KBM-7 (cell line): ENCODE data around the gene SPACA7.

ENCODE experiments used
- DNase-seq: peaks from one replicate; pipeline ENCODE4 v3.0.0-alpha.2; 2015
- in situ Hi-C: fragments of 300-500 bp; cut with MboI; formaldehyde crosslinking; loops from 2 replicates; pipeline ENCODE4 v1.14.3; 2020; ENCODE audit warnings: low sequenced_read_pairs, low pct_unique_long_range_greater_than_20kb, mixed read lengths

The SPACA7 gene

DNA sequence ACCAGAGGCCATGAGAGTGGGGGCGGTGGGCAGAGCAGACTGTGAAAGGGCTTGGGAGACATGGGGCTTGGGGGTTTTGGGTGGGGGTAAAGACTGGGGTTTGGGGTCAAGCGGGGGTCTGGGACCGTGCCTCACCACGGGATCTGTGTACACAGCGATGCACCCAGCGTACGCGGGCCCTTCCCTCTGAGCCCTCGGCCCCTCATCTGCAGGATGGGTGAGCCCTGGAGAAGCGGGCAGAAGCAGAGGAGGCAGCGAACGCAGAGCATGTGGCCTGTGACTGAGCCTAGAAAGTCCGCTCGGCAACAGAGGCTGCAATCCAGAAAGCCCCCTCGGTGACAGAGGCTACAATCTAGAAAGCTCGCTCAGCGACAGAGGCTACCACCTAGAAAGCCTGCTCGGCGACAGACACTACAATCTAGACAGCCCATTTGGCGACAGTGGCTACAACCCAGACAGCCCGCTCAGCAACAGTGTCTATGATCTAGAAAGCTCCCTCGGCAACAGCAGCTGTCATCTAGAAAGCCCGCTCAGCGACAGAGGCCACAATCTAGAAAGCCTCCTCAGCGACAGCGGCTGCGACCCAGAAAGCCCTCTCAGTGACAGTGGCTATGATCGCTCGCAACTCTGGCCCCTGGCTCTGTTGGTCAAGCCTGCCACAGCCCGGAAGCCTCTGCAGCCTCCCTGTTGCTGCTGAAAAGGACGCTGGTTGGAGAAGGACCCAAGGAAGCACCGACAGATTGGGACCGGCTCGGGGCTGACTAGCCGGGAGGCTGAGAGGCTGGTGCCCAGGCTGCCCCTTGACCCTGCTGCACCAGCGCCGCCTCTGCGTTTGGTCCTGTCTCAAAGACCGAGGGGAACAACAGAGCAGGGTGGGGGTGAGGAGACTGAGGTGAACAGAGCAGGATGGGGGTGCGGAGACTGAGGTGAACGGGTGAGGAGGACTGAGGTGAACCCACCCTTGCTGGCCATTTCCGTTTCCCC, 68.6 kb downstream of the SPACA7 start:
- no peak for DNase-seq
- in situ Hi-C loops = no loop called here

DNA sequence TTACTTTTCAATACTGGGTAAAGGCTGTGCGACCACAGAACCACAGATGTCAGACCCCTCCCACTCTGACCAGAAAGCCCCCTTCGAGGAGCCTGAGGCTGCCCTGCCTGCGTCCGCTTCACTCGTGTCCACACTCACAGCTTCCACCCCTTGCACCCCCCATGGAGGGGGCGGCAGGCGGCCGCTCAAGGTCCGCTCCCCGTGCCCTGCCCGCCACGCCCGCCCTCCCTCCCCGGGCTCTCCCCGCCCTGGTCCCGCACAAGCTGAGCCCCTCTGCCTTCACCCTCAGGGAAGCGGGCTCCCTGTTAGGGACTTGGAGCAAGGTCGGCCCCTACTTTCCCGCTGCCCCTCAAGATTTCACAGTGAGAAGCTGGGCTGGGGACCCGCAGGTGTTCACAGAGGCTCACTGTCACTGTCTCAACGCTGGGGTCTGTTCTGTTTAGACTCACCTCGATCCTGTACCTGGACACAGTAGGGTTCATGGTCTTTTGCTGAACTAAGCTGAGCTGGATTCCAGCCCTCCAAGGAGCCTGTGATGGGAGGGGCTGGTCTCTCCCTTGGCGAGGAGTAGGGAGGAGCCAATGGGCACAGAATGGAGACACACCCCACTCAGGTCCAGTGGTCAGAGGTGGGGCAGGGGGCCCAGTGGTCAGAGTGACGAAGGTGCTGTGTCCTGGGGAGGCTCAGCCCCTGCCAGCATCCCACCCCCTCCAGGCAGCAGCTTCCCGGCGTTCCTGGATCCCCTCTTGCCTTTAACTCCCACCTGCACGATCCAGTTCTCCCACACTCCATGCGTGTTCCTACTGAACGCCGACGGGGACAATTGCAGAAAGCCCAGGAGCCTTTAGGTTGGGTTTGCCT, 69.5 kb downstream of the SPACA7 start:
- no peak for DNase-seq
- in situ Hi-C loops = no loop called here

DNA sequence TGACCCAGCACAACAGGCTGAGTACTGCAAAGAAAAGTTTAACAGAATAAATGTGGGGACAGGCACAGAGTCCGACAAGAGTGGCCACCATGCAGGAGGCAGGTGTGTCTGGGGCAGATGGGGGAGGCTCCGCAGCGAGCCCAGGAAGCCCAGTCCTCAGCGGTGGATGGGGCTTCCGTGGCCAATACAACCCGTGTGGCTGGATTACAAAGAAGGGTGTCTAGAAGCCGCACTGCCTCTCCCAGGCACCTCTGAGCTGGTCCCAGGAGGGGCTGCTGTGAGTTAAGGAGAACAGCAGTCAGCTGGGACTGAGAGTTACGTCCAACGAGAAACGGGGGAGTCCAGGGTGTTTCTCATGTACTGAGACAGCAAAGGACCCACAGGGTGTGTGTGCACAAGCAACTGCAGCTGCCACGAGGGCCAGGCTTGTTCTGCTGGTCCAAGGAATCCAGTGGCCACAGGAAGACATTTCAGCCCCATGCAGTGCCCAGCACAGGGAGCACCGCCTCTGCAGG, 70.2 kb downstream of the SPACA7 start:
- no peak for DNase-seq
- in situ Hi-C loops = no loop called here

DNA sequence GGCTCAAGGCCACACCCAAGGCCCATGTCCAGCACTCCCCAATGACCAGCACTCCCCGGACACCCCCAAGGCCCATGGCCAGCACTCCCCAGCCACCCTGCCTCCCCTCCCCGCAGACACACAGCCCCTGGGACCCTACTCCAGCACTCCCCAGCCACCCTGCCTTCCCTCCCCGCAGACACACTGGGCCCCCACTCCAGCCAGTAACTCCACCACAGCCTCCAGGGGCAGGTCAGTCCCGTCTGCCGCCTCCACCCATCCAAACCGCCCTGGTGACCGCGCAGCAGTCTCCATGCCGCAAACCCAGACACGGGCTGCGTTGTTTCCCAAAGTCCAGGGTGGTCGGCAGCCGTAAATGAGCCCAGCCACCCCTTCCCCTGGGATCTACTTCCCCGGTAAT, 70.7 kb downstream of the SPACA7 start:
- no peak for DNase-seq
- in situ Hi-C loops = no loop called here

DNA sequence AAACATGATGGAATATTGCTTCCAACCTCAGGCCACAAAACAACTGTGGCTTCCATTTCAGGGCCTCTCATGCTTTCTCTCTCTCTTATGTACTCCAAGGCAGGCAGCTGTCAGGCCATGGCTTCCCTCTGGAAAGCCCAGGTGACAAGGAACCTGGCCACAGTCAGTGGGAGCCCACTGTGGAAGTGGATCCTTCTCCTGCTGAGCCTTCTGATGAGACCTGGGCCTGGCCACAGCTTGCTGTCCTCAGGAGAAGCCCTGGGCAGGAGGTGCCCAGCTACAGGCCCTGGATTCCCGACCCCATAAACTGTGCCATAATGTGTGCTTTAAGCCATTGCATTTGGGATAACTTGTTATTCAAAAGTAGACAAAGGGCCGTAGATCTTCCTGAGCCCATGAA, 71.2 kb downstream of the SPACA7 start:
- DNase-seq = no peak
- in situ Hi-C loops = no loop called here

DNA sequence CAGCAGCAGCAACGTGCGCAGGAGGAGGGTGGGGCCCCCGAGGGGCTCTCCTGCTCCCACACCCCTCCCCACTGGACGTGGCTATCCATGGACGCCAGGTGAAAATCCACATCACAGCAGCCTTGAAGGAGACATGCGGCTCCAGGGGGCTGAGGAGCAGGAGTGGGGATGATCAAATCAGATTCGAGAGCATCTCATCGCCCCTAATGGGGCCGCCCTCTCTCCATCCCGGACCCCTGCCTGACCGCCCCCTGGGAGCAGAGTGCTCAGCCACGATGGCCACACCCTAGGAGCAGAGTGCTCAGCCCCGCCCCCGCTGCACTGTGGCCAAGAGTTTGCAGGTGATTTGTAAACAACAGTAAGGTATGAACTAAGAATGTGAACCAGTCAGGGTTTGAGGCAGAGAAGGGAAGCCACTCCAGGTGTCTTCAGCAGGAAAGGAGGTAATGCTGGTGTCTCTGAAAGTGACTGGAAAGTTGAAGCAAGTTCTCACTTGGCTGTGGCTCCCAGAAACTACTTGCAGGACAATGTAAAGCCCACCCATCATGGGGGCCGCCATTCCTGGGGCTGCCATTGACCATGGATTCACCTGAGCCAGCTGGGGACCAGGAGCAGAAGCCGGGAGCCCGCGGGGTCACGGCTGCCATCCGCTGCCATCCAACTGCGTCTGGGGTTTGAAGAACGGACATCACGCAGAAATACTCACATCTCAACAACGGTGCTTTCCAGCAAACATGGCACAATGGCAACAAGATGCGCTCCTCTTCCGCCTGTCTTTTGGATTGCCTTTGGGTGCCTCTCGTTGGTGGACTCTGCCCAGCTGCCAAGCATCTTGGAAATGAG, 71.8 kb downstream of the SPACA7 start:
- no peak for DNase-seq
- in situ Hi-C loops = no loop called here

DNA sequence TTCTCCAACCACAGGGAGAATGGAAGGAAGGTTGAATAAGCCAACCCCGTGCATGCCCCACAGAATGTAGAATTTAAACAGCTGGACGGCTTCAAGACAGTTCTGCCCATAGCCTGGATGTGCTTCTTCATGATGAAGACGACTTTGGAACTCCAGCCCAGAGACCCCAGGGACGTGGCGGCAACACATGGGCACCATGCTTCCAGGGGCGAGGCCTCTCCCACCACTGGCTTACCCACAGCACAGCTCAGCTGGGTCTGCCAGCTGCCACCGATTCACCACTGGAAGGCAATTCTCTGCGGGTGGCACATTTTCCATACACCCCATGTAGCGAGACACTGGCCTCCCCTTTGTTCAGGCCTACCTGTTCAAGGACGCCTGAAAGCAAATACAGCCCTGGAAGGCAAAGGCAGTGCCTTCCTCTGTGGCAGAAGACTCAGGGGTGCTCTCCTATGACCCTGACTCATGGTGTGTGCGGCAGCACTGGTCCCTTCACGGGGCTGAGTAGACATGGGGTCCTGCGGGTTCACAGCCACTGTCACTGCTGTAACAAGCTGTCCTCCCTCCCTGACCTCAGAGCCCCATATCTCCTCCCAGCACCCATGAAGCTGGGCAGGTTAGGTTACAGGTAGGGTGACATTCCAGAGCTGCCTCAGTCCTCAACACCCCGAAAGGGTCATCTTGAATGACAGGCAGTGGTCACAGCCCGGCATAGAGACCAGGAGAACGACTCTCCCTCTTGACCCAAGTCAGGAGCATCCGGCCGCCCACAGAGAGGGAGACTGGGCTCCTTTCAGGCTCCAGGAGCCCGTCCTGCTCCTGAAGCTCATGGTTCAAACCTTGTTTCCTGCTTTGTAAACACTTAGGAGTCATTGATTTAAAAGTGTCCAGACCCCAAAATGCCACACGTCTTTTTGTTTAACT, 72.7 kb downstream of the SPACA7 start:
- no peak for DNase-seq
- in situ Hi-C loops = no loop called here

DNA sequence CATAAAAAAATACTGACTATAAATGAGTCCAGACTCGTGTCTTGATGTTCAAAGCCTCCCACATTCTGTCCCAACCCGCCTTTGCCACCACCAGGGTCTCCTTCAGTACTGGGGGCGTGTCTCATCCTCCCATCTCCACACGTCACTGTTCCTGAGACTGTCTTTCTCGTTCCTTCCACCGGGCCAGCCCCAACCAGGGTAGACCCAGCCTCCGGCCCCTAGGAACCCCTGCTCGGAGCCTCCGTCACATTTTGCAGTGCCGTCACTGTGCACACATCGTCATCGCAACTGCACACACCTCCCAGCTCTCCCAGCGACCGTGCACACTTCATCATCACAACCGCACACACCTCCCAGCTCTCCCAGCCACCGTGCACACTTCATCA, 73.4 kb downstream of the SPACA7 start:
- DNase-seq = no peak
- in situ Hi-C loops = no loop called here

DNA sequence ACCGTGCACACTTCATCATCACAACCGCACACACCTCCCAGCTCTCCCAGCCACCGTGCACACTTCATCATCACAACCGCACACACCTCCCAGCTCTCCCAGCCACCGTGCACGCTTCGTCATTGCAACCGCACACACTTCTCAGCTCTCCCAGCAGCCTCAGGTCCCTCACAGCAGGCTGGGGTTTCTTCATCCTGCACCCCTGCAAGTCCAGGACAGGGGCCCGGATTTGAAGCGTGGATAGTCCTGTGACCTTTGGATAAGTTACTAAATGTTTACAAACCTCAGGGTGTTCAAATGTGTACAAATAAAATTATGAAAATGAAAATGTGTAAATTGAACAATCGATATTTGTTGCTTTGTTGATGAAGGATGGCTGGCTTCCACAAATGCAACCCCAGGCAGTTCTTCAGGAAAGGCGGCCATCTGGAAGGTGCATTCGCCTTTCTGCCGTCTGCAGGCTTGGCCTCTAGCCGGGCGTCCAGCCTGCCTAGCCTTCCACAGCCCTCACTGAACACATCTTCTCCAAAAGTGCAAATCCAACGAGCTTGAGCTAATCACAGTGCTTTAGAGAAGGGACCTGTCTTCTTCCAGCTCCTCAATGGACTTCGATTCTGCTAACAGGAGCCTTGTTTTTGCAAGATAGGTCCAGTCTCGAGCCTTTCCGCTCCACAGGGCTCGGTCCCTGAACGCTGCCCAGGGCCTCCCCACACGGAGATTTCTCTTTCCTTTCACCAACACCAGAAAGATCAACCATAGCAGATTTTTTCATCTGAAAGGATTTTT, 74.2 kb downstream of the SPACA7 start:
- no peak for DNase-seq
- in situ Hi-C loops = no loop called here

DNA sequence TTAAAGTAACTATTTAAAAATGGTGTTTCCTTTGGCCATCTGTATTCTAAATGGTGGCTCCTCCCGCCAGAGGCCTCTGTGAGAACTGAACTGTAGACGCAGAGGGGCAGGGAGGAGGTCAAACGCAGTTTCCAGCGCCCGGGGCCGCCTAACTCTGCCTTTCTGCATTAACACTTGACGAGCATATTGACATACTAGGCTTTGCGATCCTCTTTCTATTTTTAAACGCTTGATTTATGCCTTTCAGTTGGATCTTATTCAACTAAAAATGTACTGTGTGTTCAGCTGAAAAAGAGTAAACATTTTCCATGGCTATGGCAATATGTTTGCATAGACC, 74.7 kb downstream of the SPACA7 start:
- DNase-seq = no peak
- in situ Hi-C loops = no loop called here

DNA sequence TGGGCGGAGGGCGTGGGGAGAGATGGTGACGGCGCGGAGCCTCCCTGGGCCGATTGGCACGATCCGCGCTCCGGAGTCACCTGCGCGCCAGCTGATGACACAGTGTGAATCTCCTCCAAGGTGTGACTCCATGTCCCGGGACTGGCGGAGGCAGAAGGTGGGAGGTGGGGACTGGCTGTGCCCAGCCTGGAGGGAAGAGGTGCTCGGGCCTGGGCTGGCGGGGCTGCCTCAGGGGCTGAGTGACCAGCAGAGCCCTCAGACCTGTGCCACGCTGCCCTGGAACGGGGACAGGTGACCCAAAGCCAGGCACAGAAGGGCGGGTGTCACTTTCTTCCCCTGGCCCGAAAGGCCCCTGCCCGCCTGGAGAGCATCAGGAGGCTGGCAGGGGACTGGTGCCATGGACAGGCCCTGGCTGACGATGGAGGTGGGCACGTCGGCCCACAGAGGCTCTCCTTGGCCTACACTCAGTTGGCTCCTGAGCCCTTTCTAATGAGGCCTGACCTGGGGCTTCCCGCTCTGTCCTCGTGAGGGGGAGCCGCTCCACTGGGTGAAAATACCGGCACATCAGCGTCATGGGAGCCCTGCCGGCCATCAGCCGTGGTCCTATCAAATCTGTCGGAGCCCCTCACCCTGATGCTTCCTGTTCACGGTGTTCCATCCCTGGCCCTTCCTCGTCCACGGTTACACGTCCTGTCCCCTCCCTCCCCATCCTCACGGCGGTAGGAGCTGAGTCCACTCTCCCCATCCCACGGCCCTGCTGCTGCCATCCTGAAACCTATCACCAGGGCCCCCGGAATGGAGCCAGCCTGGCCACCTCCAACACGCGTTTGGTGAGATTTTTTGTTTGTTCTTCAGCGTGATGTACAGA, 75.6 kb downstream of the SPACA7 start:
- DNase-seq = no peak
- in situ Hi-C loops = no loop called here

DNA sequence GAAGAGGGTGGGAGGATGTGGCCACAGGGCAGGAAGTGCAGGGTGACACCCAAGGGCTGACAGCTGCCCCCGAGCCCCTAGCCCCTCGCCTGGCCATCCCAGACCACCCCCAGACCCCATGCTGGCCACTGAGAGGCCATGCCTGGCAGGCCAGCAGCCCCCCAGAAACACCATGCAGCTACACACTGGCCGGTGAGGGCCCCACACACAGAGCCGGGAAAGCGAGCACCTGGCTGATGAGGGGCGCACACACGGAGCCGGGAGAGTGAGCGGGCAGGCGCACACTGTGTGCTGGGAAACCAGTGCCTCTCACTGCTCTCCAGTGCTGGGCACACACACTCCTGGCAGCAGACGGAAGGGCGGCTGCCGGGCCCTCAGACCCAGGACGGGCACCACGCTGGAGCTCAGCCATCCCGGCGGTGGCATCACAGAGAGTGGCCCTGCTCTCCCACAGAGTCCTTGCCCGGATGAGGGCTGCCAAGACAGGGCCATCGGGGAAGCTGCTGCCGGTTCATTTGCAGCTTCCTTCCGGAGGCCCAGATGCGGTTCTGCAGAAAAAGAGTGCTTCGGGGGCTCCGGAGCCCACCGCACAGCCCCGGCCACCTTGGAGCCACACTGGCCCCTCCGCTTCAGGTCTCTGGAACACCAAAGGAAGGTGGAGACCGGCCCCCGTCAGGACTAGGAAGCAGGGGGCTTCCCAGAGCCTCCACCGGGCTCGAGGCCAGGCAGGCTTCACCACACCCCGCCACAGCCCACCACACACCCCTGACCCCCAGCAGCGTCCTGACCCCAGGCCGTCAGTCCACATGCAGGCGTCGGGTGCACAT, 76.4 kb downstream of the SPACA7 start:
- DNase-seq = no peak
- in situ Hi-C loops = no loop called here

DNA sequence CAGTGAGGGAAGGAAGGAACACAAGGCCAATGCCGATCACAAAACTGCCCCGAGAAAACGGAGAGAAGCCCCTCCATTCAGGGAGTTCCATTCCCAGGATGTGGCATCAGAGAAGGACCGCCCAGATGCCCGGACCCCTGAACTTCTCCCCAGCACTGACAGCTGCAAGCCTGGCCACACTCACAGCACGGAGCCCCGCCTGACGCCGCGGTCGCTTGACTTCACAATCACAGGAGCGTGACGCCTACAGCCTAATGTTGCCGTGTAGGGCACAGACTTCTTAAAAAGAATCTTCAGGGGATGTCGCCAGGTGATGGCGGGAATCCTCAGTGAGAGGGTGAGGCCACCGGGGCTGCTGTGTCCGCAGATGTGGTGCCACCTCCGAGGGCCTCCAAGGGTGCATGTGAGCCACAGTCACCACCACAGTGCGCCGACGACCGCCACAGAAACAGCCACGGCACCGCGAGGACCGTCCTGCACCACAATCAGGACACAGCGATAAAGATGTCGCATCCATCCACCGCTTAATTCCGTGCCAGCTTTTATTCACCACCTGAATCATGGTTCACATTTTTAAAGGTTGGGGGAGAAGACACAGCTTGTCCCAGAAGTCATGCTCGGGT, 77.2 kb downstream of the SPACA7 start:
- no peak for DNase-seq
- in situ Hi-C loops = no loop called here

DNA sequence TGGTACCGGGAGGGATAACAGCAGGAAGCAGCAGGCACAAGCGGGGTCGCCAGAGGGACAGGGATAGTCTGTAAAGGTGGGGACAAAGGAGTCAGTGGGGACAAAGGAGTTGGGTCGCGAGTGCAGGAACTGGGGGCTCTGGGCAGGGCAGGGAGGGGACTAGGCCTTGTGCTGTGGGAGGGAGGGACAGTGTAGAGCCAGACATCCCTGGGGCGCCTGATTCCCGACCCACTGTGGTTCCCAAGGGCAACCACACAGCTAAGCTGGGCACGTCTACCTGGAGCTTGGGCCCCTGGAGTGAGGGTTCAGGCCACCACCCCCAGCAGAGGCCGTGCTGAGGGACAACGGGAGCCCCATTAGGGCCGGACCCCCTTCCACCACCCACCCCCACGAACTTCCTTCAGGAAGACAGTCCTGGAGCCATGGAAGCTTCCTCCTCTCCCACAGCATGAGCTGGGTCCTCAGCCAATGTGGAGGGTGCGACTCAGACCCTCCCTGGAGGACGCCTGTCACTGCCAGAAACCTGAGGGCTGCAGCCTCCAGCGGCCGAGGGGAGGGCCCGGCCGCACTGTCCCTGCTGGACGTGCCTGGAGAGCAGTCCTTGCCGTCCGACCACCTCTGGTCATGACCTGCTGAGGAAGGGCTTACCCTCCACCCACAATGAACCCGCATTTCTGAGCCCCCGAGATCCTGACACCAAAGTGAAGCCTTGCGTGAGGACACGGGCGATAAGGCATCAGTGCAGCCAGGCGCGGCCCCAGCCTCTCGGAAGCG, 77.9 kb downstream of the SPACA7 start:
- DNase-seq = no peak
- in situ Hi-C loops = no loop called here
